GM19397 (cell line): ENCODE data around the gene LCP1.
"Not testable (repeated sequence)": the region's sequence is repeated elsewhere in the genome, so short reads cannot be mapped to it uniquely, and the experiment has no call there.

Experiments used
- ATAC-seq: cut with Tn5 transposase; IDR thresholded peaks from one replicate; pipeline ENCODE4 v1.9.1; 2021; ENCODE audit warnings: mild to moderate bottlenecking, moderate library complexity; ENCODE audit not compliant: unreplicated experiment

Gene LCP1

DNA sequence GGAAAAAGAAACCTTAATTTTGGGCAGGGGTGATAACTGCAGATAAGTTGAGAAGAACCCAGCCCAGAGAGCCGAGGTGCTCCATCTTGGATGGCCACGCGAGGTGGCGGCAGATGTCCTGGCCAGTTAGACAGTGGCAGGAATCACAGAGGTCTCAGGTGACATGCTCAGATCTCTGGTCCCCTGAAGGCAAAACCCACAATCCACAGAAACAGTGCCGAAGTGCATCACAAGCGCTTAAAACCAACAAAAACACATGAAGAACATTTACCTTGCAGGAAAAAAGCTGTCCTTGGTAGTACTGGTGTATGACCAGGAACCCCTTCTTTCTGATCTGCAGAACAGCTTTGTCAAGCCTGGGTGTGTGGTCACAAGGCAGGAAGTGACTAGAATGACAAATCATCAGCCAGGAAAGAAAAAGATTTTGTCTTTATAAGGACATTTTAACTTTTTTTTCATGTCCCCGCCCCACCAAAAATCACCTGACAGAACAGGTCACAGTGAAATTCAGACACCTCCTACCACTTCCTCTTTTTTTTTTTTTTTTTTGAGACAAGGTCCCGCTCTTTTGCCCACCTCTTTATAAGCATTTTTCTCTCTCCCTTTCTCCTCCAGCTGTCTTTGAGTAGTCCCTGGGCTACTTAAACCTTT is at the start of gene LCP1:
Gene LCP1, minus strand, starts transcription at position 338 of the 651 bp plus-strand sequence. CDS start 22,515 bp downstream, outside the sequence.
- ATAC-seq, result peak; percentile 64

DNA sequence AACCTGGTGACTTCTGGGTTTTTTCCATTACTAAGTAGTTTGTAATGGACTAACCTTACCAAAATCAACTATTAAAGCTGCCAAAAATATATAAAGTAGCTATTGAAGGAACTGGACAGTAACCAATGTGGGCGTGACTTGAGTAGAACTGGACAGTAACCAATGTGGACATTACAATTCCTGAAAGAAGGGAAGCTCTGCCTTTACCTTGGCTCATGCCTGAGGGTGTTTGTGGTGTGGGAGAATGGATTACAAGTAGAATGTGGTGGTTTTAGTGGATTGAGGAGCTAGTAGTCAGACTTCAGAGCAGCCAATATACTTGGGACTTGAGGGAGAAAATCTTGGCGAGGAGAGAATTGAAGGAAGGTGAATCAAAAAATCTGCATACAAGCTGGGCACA is 47.3 kb upstream of the LCP1 start:
- no peak for ATAC-seq

DNA sequence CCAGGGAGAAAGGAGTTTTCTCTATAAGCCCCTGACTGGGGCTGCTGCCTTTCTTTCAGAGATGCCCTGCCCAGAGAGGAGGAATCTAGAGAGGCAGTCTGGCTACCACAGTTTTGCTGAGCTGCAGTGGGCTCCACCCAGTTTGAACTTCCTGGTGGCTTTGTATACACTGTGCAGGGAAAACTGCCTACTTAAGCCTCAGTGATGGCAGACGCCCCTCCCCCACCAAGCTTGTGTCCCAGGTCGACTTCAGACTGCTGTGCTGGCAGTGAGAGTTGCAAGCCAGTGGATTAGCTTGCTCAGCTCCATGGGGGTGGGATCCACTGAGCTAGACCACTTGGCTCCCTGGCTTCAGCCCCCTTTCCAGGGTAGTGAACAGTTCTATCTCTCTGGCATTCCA is 38.3 kb upstream of the LCP1 start:
- not testable (repeated sequence) for ATAC-seq

- not testable (repeated sequence) for ATAC-seq
Measured at GRCh38 chr13:46214741-46215140, 32.8 kb upstream of the LCP1 start.

GRCh38 chr13:46213242-46213641 is 31.3 kb upstream of the LCP1 start:
- ATAC-seq, result no peak

- ATAC-seq, result peak; percentile 94
Measured at GRCh38 chr13:46211483-46212351, 29.7 kb upstream of the LCP1 start, which contains the start of gene LRRC63. Gene LRRC63 (plus strand): TSS chr13:46211928. CDS start chr13:46213035, 1,107 bp downstream.

DNA sequence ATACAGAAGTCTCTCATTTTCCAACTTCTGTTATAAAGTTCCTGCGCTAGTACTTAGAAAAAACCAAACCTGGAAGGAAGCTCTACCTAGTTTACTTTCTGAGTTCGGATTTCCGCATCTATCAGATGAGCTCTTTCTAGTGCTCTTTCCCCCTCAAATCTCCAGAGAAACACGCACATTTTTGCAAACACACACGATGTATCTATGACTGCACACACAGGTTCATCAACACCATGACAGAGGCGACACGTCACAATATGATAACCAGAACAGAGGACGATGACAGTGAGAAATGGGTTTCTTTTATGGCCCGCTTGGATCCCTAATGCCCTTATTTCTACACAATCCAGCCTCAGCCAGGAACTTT is 29.1 kb upstream of the LCP1 start:
- ATAC-seq, result no peak

- no peak for ATAC-seq
Measured at GRCh38 chr13:46210362-46211083, 28.5 kb upstream of the LCP1 start.

DNA sequence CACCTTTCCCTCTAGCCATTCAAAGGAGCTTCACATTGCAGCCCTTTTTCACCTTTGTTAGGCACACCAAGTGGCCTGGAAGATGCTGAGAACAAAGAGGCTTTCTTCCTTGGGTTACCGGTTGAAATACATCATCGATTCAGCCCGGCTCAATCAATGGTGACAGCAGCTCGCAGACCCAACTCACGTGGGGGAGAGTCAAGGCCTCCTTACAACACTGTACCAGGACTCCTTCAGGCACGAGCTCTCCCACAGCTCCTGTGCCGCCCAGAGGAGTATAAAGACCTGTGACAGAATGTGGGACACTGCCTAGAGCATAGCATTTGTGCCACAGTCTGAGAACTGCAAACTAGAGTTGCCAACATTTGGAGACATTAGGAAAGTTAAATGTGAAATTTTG is 25.9 kb upstream of the LCP1 start:
- no peak for ATAC-seq

- ATAC-seq, result no peak
Measured at GRCh38 chr13:46206143-46206542, 24.2 kb upstream of the LCP1 start.

GRCh38 chr13:46202966-46203365 is 21.0 kb upstream of the LCP1 start:
- ATAC-seq, result no peak

- ATAC-seq, result no peak
Measured at GRCh38 chr13:46202188-46202795, 20.3 kb upstream of the LCP1 start.

GRCh38 chr13:46198696-46199193 is 16.8 kb upstream of the LCP1 start:
- ATAC-seq, result no peak

DNA sequence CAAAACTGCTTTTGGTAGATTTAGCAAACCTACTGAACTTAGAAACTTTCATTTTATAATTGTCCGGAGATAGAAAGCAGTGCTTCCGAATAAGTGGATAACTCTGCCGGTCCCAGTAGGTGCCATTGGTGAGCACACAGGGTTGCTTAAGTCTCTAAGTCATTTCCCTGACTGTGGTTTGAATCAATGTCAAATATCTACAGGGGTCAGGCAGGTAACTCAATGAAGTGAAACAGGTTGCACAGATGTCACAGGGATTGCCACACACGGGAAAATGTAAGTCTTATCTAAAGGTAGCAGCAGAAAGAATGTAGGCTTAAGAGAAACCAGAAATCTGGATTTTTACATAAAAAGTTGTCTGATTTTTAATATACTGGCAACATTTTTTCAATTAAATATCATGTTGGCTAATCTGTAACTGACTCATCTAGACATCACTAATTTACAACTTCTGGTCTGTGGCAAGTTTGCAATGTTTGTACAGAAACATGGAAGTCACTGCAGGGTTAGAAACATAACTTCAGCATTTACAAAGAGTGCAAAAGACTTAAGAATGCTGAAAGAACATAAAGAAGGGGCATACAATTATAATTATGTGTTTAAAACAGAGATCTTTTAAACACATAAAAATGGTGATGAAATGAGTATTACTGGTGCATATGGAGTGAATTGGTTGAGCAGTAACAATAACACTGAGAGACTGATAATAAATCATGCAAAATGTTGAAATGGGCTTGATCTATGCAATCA is 15.5 kb upstream of the LCP1 start:
- no peak for ATAC-seq

- ATAC-seq, result no peak
Measured at GRCh38 chr13:46195016-46195415, 13.0 kb upstream of the LCP1 start.

DNA sequence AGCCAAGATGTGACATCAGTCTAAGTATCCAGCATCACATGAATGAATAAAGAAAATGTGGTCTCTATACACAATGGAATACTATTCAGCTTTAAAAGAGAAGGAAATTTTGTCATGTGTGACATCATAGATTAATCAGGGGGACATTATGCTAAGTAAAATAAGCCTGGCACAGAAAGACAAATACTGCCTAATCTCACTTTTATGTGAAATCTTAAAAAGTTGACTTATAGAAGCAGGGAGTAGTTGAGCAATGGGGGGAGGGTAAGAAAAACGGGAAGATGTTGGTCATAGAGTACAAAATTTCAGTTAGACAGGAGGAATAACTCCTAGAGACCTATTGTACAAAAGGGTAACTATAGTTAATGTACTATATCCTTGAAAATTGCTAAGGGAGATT is 10.4 kb upstream of the LCP1 start:
- no peak for ATAC-seq

GRCh38 chr13:46185634-46186033 is 3.7 kb upstream of the LCP1 start:
- ATAC-seq, result no peak

GRCh38 chr13:46184277-46184699 is 2.3 kb upstream of the LCP1 start:
- peak; percentile 45 for ATAC-seq

DNA sequence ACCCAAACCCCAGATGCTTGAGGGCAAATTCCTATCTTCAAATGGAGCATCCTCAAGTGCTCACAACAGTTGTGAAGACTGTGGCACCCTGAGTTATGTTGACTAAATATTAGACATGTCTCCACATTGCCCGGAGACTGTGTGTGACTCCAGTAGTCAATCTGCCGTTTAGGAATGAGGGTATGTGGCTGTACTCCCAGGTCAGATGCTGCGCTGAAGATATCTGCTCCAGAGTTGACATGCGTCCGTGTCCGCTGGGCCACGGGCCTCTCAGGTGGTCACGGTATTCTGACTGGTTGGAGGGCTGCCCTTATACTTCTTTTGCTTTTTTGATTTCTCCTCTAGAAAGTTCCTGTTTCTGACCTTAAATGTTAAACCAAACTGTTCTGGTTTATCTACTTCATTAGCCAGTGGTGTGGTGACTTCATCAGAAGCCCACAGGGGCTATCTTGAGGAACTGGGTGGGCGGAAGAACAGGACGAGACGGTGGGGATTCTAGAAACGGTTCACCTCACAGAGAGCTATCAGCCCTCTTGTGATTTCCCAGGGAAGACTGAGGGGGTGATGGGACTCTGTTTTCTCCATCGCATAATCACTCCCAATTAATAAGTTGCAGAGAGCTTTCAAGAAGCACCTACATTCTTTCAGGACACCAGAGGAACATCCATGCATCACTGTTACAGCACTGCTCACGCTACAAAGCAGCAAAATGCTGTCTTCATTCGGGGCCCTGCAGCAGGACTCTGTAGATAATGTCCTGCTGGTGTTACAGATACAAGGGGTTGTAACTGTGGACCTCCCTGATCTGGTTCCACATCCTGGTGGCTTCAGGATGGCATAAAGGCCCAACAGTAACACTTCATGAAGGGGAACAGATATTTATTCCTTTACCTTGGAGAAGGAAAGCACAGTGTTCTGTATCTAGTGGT is 1.3 kb upstream of the LCP1 start:
- no peak for ATAC-seq
